Right lobe of liver (tissue), 6 donors: Measurements from ENCODE around the gene FAM227B. TPM values are rescaled to one million over a fixed set of nuclear protein-coding genes. Genes with fewer than 3 reads are reported as not detected.

Experiments used
- ATAC-seq, 4 donors: fragments of 200-7000 bp; cut with Tn5 transposase; one replicate each; pipeline ENCODE4 v1.9.1; 2020; ENCODE audit warnings: mild to moderate bottlenecking in 4 of 4, moderate library complexity in 4 of 4
- DNase-seq, 3 donors: peaks; one replicate each; pipeline ENCODE4 v3.0.0-alpha.2; 2020
- H3K27ac ChIP-seq, 3 donors: fragments of 200-600 bp; one replicate each; pipeline ENCODE4 v1.8.0; 2022
- H3K27me3 ChIP-seq, 2 donors: fragments of 200-600 bp; one replicate each; pipeline ENCODE4 v1.8.0; 2022
- H3K36me3 ChIP-seq, 4 donors: fragments of 200-600 bp; sonication (generic) in 1 of 4; one replicate each; pipeline versions ENCODE4 v1.5.1 to v1.8.0; 2017 to 2022; ENCODE audit warnings: control low read depth in 1 of 4
- H3K4me1 ChIP-seq, 4 donors: fragments of 200-600 bp; sonication (generic) in 1 of 4; one replicate each; pipeline versions ENCODE4 v1.5.1 to v1.8.0; 2017 to 2022; ENCODE audit warnings: control low read depth in 1 of 4
- H3K4me3 ChIP-seq, 3 donors: fragments of 200-600 bp; one replicate each; pipeline ENCODE4 v1.8.0; 2022
- H3K9me3 ChIP-seq, 4 donors: fragments of 200-600 bp; sonication (generic) in 1 of 4; one replicate each; pipeline versions ENCODE4 v1.5.1 to v1.8.0; 2017 to 2022; ENCODE audit warnings: control low read depth in 1 of 4
- CTCF ChIP-seq, 4 donors: fragments of 200-600 bp in 3 of 4; fragments of 450-650 bp in 1 of 4; IDR thresholded peaks; one replicate each; pipeline versions ENCODE4 v1.5.1 to v1.8.0; 2016 to 2022; ENCODE audit warnings: antibody characterized with exemption in 4 of 4, mild to moderate bottlenecking in 2 of 4
- POLR2A ChIP-seq: fragments of 450-650 bp; IDR thresholded peaks from one replicate; pipeline ENCODE4 v1.6.1; 2017; ENCODE audit warnings: antibody characterized with exemption, mild to moderate bottlenecking
- WGBS: methylation state at CpG from one replicate; pipeline ENCODE4 v1.1.6; 2018; ENCODE audit warnings: low coverage, low lambda C conversion rate; ENCODE audit not compliant: insufficient coverage; ENCODE audit errors: missing lambda C conversion rate; 5-methylcytosine and 5-hydroxymethylcytosine counted together
- intact Hi-C, 2 donors: fragments of 100-400 bp; cut with DNase I; formaldehyde crosslinking; loops; one replicate each; pipeline versions ENCODE4 v1.11.2 to v1.14.1; 2022
- total RNA-seq, 6 experiments: library from RNA; depleted of rRNA in 2 of 6; stranded (reverse); fragments of >200 nt in 2 of 6; fragmentation: NEBNext Ultra II Directional in 3 of 6; extraction: Animal tissue kit (Norgen Biotek cat#: 25700) in 3 of 6; gene quantifications; one replicate each; pipeline versions ENCODE4 v1.1.0 to v1.2.4, GENCODE V29; 2016 to 2023
- donor health status: DM: no; HTN: yes; CAD: no.
- donor health status: DM: no; HTN: no; CAD: no.
- donor health status: DM: no; HTN: no; CAD: no.
- donor health status: DM: no; HTN: yes; CAD: no.
- donor health status: DM: no; HTN: yes; CAD: no.

The FAM227B gene
- total RNA-seq, 6 experiments from 2014 or later = 1.3 to 3.2 (median 2.0) TPM

DNA sequence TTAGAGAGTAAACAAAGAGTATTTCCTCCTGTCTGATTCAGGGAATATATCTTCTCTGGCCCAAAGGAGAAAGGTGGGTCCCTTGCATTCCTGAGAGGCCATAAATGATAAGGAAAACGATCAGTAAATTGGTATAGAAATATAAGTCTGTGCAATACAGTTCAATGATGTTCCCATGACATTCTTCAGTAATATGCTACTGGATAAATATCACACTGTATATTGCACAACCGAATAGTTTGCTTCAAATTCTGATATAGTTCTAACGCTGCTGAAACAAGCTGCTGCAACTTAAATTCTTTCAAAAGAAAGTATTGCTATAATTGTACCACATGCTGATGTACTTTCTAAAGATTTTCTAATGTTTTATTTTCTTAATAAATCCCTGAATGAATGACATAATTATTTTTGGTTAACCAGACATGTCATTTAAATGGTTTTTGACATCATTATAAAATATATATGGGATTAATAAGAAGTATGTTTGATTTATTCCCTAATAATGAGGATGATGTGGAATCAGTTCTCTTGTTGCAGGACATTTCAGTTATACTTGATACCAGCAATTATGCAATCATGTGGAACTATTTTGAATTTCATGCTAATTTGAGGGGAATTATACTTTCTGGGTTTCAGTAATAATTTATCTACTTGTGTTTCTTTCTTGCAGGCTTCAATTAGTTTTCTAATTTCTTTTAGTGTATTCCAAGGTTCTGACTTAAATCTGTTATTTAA is 152.7 kb downstream of the FAM227B start:
- H3K4me1 ChIP-seq = peaks cover 0 to 14% (median 0%) of the 10 kb centered on the region in 4 donors
- TF ChIP-seq CTCF (IDR thresholded peaks at IDR 0.05) (no peak), POLR2A (no peak)

DNA sequence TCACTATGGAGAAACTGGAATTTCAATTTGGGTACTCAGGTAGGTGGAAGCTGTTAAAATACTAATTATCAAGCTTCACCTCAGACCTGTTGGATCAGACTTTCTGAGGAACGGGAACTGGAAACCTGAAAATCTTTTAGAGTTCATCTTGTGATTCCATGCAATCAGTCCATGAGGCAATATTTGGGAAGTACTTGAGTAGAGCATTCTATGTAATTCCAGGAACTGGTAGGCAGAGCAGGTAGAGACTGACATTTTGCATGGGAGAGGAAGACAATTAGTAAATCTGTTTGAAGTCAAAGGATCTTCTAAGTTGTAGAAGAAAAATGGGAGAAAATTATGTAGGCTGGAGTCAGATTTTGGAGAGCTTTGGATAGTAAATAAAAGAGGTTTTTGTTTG is 154.5 kb downstream of the FAM227B start:
- H3K4me3 ChIP-seq = peak overlapping the region in 1 of 3 donors; percentile 12

More for the DNA sequence above, 152.7 kb downstream of the FAM227B start:
- Histone ChIP-seq H3K27ac (peak overlapping the region in 1 of 3 donors; percentile 9), H3K27me3 (no peaks in the 10 kb centered on the region), H3K9me3 (no peaks in the 10 kb centered on the region), H3K36me3 (no peaks in the 10 kb centered on the region), H3K4me3 (no peak overlapping the region)
- WGBS = 56% methylated on average over 3 of the region's 3 CpGs
- DNase-seq (no peak), ATAC-seq (peak in 1 of 4 donors; percentile 5)
- intact Hi-C loops = no loop called here

GRCh38 chr15:49464522-49464921 is 156.1 kb downstream of the FAM227B start:
- ATAC-seq = no peak
- Histone ChIP-seq H3K4me1 (peaks cover 0 to 14% (median 0%) of the 10 kb centered on the region in 4 donors), H3K36me3 (no peaks in the 10 kb centered on the region), H3K27ac (no peak overlapping the region), H3K4me3 (no peak overlapping the region), H3K27me3 (no peaks in the 10 kb centered on the region), H3K9me3 (no peaks in the 10 kb centered on the region)
- no peak for TF ChIP-seq POLR2A
- TF ChIP-seq CTCF (IDR thresholded peaks at IDR 0.05) = no peak
- 83% methylated on average over 3 of the region's 3 CpGs for WGBS
- no peak for DNase-seq
- intact Hi-C loops = no loop called here

More for the DNA sequence above, 154.5 kb downstream of the FAM227B start:
- Histone ChIP-seq H3K4me1 (peaks cover 0 to 14% (median 0%) of the 10 kb centered on the region in 4 donors), H3K27ac (no peak overlapping the region), H3K9me3 (no peaks in the 10 kb centered on the region), H3K27me3 (no peaks in the 10 kb centered on the region), H3K36me3 (no peaks in the 10 kb centered on the region)
- WGBS = 92% methylated on average over 1 of the region's 1 CpG
- DNase-seq (no peak), ATAC-seq (peak in 1 of 4 donors; percentile 31)
- intact Hi-C loops = no loop called here
- TF ChIP-seq POLR2A (no peak), CTCF (IDR thresholded peaks at IDR 0.05) (no peak)

DNA sequence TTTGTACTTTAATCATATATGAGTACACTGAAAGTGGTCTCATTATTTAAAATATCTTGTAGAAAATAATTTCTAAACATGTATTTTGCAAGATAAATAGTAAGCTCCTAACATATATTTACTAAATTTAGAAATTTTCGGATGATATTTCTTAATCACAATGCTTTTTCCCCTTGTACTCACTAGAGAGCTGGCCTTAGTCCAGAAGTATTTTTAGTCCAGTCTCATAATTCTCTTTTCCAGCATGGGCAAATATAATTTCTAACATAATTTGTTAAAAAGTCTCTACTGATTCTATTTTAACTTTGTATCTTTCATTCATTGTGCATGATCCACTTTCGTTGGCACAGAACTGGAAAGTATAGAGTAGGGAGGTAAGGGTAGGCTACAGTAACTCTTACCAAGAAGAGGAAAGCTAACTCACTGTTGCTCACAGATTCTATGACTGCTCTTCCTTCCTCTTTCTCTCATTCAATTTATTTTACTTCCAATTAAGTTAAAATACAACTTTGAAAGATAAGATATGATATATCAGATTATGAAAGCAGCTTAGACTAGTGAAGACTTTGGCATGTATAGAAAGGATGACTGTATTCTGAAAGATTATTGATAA is 158.3 kb downstream of the FAM227B start:
- no peak overlapping the region for H3K27ac ChIP-seq
- no peak for TF ChIP-seq CTCF (IDR thresholded peaks at IDR 0.05)
- TF ChIP-seq POLR2A = no peak
- H3K4me3 ChIP-seq = no peak overlapping the region
- intact Hi-C loops = no loop called here
- no peaks in the 10 kb centered on the region for H3K9me3 ChIP-seq
- no peaks in the 10 kb centered on the region for H3K27me3 ChIP-seq
- no peaks in the 10 kb centered on the region for H3K36me3 ChIP-seq
- no peak for DNase-seq
- no peak for ATAC-seq
- peaks cover 0 to 6% (median 0%) of the 10 kb centered on the region in 4 donors for H3K4me1 ChIP-seq
- 26% methylated on average over 2 of the region's 2 CpGs for WGBS
